HG03521 (cell line): ENCODE measurements around the gene DUSP14.

Experiments used
- ATAC-seq: cut with Tn5 transposase; IDR thresholded peaks from one replicate; pipeline ENCODE4 v1.9.1; 2021; ENCODE audit warnings: mild to moderate bottlenecking, moderate library complexity; ENCODE audit not compliant: unreplicated experiment

The DUSP14 gene

DNA sequence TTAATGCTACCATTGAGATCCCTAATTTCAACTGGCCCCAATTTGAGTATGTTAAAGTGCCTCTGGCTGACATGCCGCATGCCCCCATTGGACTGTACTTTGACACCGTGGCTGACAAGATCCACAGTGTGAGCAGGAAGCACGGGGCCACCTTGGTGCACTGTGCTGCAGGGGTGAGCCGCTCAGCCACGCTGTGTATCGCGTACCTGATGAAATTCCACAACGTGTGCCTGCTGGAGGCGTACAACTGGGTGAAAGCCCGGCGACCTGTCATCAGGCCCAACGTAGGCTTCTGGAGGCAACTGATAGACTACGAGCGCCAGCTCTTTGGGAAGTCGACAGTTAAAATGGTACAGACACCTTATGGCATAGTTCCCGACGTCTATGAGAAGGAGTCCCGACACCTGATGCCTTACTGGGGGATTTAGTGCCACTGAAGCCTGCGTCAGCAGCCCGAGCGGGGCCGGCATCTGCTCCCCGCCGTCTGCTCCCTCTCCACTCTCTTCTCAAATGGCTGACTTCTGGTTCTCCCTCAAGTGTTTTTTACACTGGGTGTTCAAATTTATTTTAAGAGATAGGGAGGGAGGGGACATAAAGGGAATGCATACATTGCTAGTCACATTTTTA is 22.9 kb downstream of the DUSP14 start:
- ATAC-seq: no peak

DNA sequence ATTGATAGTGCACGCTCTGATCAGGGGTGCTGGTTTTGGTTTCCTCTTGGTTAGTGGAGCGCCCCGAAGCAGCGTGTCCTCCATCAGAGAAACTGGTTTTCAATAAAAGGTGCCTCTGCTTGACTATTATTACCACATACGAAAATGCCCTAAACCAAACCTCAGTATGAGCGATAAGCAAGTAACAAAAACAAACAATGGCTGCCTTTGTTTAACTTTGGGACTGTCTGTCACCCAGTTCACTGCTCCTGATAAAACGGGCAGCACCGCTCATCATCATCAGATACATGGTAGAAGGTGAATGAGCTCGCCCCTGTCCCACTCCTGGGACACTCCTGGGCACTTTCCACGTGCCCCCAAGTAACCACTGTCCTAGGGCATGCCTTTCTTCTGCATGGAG is 24.0 kb downstream of the DUSP14 start:
- ATAC-seq: no peak

DNA sequence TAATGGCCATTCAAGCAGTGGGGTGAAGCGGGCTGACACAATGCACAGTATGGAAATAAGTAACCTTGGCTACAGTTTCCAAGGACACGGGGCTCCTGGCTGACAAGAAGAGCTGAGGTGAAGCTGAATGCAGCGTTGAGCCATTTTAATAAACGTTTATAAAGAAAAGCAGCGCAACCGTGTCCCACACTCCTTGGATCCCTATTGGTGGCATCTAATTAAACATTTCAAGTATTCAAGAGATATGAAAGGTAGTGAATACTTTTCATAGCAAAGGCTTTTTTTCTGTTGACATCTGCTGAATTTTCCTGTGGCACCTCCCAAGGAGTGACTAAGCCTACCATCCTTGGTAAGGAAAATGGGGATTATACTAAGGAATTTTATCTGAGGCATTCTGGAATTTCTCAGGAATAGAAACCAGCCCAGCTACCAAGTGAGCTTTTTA is 26.5 kb downstream of the DUSP14 start:
- ATAC-seq: no peak

DNA sequence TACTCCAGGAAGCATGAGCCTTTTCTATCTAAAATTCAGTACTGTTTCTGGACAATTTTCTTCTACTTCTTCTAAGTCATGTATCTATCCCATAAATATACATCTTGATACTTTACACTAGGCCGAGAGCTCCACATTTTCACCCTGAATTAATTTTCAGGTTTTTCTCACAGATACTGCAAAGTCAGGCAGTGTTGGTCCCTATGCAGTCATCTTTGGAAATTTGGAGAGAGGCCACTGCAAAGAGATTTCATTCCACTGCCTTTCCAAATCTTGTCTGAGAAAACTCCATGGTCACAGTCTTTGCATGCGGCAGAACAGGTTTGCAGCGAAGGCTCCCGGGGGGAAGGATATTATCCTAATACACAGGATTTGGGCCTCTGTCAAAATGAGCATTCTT is 28.2 kb downstream of the DUSP14 start:
- no peak for ATAC-seq

DNA sequence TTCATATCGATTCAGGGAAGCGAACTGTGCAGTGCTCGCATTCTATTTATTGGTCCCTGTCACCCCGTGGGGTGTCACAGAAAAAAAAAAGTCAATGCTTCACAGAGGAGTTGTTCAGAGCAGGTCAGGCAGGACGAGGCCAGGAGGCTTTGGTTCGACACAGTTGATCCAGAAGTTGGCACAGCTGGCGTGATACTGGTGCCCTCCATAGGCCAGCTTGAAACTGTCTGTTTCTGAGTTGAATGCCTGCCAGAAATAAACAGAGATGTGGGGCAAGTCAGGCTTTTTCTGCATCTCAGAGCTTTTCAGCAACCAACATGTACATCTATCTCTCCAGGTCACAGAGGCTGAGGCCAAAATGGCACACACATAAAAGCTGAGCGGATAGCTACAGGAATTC is 29.1 kb downstream of the DUSP14 start:
- ATAC-seq: no peak

DNA sequence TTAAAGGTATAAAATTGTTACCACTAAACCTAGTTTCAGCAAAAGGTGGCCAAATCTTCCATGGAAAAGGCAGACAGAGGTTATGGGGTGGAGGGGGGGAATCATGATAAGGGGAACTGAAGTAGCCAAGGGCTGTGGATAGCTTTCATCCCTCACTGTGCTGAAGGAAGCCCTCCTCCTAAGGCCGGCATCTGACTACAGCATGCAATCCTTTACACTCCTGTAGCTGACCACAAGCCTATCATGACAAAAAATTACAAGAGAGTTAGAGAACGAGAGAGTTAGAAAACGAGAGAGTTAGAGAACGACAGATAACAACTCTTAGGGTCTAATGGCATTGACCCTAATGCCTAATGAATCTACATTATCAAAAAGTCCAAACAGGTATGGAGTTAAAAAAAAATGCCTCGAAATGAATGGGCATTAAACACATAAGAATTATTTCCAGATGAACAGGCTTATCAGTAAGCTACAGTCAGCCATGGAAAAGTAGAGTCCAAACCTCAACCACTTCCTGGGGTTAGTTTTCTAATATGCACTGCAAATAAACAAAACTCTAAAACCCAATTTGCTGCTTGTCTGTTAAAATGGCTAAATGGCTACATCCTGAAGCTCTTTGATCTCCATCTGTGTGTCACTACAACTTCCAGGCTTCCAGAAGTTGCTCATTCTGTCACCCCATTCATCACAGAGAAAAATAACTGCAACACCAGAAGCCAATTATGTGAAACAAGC is 29.7 kb downstream of the DUSP14 start:
- no peak for ATAC-seq

DNA sequence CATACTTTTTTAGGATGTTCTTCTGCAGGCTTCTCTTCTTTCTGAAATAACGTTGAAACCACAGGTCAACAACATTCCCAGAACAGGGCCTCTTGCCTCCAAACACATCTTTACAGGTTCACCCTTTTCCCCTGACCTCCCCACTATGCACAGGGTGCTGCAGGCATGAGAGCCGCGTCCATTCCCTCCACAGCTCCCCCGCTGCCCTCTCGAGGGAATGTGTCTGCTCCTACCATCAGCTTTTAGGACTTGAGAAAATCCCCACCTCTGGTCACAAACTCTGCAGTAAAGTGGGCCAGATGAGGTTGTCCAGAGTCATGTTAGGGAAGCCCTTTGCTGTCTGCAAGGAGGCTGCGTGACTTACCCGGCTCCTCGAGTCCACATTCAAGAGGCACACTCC is 30.5 kb downstream of the DUSP14 start:
- no peak for ATAC-seq

DNA sequence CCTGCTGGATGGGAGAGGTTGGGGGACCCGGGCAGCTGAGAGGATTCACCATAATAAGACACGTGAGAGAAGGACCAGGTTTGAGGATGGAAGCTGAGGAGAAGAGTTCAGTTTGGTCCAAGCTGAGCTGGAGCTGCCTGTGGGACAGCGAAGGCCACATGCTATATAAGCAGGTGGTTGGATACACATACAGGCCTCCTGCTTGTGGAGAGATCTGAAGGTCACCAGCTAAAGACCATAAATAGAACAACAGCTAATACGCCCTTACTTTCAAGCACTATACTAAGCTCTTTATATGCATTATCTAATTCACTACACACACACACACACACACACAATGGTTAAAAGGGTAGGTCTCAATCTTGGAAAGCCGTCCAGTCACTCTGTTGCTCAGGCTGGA is 32.1 kb downstream of the DUSP14 start:
- ATAC-seq: no peak

DNA sequence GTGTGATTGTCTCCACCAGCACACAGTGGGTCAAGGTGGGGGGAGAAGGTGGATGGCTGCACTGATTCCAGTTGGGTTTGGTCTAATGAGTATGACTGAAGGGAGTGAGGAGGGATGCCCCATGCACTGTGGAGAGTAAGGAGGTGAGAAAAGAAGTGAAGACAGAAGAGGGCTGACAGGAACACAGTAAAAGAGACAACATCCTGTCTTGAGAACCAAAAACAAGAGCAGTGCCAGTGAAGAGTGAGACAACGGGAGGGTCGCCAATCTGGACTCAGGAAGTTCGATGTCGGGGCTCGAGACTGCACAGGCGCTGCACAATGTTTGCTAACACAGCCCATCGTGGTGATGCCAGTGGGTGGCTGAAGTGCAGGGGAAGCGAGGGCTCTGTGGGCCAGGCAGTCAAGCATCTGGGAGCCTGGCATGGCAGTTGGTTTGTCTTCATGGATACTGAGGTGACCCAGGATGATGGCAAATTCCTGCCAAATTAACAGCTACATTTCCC is 34.1 kb downstream of the DUSP14 start:
- ATAC-seq: no peak

DNA sequence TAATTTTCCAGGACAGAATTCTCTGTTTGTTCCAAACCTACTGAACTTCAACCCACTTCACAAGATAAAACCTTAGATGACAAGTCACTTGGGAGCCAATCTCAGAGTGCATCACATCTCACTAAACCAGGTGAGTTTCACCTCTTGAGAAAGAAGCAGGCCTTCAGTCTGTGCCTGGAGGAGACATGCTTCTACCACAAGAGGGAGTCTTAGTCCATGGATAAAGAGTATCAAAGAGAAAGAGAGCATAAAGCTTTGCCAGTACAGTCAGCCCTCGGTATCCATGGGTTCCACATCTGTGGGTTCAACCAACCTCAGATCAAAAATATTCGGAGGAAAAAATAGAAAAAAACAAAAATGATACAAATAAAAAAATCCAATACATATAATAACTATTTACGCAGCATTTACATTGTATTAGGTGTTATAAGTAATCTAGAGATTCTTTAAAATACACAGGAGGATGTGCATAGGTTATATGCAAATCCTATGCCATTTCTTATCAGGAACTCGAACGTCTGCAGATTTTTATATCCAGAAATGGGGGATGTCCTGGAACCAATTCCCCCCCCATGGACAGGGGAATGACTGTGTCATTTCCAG is 37.7 kb downstream of the DUSP14 start:
- ATAC-seq: no peak

DNA sequence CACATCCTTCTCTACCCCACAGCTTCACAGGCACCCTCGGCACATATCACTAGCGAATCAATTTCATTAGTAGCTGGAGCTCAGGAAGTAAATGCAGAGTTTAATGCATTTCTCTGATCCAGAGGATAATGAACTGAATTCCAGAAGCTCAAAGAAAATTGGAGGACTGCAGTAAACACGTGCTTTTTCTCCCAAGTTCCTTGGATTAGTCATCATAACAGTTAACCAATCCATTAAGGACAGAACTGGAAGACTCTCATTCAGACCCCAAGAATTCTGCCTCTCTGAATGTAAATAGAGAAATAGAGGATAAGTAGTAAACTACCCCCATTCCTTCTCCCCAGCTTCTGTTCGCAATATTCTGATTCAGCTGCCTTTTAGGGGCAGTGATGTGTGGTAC is 40.7 kb downstream of the DUSP14 start:
- ATAC-seq: no peak

DNA sequence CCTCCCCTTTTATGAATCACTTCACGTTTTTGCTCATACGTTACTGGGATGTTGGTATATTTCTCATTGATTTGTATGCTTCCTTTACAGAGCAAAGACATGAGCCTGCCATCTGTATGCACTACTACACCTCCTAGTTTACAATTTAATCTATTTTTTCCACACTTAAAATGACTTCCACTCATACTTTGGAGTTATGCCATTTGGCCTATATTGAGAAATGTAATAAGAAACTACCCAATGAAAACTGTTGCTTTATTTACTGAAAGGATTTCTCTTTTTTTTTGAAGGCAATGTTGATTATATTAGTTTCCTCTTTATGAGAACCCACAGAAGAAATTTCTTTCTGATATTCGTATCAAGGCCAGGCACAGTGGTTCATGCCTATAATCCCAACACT is 43.1 kb downstream of the DUSP14 start:
- no peak for ATAC-seq

DNA sequence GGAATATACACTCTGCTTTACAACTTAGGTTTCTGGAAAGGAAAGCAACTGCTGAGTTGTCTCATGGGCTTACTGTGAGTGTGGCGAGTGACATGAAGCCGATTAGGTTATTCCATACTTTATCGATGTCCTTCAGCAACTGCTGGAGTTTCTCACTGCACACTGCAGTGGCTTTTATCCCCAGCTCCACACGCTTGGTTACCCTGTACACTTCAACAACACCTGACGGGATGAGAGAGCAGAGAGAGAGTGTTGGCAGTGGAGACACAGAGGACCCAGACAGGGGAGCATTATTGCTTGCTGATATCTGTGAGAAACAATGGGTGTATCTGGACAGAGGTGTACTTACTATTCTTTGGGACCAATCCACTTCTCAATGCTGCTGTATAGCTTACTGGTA is 46.2 kb downstream of the DUSP14 start:
- ATAC-seq: no peak

DNA sequence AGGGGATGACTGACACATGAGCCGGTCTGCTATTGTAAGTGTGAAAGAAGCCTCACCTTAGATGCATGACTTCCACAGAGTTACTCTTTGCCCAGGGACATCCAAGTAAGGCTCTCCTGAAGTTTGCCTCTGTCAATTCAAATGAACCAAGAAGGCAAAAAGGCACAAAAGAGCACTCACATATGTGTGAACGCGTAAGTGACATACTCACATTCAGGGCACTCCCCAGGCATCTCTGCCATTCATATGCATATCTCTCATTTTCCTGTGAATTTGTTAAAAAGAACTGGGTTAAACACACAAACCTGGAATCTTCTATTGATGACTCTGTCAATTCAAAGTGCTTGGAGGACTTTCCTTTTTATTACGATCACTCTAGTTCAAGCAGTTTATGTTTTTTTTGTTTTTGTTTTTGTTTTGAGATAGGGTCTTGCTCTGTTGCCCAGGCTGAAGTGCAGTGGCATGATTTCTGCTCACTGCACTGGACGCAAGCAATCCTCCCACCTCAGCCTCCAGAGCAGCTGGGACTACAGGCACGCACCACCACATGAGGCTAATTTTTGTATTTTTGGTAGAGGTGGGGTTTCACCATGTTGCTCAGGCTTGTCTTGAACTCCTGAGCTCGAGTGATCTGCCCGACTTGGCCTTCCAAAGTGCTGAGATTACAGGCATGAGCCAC is 49.4 kb downstream of the DUSP14 start:
- no peak for ATAC-seq

DNA sequence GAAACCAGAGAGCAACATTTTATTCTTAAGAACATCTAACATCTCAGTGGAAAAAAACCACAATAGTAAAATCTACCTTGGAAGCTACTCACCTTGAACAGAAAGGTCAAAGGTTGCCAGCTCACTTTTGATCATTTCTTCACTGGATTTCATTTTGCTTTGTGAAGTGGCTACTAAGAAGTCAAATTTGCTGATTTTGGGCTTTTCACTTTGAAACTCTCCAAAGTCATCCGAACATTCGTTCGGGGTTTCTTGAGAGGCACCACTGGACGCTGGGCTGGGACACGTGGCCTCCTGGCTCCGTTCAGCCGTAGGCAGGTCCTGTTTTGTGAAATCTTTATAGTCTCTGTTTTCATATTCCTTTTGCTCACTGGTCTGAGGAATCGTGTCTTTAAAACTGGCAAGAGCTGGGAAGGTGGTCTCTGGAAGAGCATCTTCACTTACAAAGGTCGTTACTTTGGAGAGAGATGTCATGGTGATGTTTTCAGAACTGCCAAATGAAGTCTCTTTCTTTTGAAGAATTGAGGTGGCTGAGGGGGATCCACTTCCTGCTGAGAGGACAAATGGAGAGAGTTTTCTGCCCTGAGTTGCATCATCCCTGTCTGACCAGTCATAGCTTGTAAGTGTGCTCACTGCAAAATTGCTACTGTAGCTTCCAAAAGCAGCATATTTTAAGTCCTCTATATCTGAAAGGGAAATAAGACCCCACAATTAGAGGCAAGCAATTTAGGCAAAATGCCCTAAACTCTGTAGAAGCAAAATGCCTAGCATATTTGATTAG is 52.4 kb downstream of the DUSP14 start:
- no peak for ATAC-seq

DNA sequence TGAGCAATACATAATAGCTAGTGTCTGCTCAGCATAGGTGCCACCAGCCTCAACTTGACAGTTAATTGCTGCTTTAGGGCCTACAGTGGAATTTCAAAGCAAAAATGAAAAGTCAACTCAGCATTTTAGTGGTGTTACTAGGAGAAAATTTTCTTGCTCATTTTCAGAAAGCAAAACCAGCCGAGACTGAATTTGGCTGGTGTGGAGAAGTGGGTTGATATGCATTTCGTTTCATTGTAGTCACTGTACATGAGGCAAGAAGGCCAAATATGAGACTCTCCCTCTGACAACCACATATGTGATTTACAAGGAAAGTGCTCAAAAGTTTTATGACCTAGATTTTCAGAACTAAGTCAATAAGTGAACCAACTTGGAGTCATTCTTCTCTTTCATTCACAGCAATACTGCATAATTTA is 54.0 kb downstream of the DUSP14 start:
- no peak for ATAC-seq

DNA sequence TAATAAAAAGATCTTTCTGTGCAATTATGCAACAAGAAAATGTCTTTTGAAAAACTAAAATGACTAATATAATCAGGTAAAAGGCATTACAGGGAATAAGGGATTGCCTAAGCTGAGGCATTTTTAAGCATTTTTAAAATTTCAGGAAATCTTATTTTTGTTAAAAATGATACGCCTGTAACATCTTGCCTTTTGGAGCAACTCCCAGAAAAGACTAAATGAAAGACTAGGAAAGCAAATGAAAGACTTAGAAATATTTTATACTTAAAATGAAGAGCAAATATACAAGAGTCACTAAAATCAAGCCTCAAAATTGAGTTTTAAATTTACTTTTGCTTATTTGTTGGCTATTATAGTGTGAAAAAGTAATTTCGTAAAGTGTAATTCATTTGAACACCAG is 55.8 kb downstream of the DUSP14 start:
- no peak for ATAC-seq

DNA sequence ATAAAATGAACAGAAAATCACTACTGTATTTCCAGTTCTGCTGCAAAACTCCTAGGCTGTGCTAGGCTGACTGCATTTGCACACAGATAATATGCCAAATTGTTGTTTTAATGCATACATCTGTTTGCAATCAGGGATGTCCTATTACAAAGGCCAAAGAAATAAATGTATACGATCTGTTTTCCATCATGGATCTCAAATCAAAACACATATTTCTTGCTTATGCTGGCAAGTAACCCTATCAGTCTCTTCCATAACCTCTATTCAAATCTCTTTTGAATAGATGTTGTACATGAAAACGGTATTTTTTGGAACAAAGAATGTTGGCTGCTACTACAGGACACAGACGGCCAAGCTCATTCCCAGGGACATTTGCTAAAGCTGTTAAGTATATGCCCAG is 56.6 kb downstream of the DUSP14 start:
- no peak for ATAC-seq

DNA sequence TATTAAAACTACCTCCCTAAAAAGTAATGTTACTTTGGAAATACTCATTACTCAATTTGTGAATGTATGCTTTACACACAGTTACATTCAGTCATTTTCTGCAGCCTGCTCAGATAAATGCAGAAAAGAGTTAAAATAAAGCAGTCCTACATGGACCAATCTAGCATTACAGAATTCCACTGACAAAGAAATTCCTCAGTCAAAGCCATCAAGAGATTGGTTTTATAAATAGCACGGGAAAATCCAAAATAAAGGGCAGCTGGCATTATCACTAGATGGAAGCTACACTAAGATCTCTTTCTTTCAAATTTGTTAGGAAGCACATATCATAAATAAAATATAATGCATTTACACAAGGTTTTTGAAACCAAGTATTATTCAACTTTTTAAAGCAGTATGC is 58.3 kb downstream of the DUSP14 start:
- ATAC-seq: no peak

DNA sequence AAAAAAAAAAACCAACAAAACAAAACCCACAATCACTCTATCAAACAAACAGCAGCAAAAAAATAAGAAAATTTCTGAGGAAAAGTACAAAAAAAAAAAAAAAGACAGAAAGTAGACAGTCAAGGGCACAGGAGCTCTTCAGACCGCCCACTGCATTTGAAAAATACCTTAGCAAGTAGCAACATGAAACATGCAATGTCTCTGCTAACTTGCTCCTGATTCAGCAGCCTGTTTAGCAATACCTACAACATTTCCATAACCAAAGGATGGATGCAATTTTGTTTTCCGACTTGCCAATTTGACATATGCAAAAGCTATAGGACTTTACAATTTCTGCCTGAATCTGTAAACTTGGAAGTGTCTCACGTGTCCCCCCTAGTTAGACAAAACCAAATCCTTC is 62.1 kb downstream of the DUSP14 start:
- ATAC-seq: no peak

DNA sequence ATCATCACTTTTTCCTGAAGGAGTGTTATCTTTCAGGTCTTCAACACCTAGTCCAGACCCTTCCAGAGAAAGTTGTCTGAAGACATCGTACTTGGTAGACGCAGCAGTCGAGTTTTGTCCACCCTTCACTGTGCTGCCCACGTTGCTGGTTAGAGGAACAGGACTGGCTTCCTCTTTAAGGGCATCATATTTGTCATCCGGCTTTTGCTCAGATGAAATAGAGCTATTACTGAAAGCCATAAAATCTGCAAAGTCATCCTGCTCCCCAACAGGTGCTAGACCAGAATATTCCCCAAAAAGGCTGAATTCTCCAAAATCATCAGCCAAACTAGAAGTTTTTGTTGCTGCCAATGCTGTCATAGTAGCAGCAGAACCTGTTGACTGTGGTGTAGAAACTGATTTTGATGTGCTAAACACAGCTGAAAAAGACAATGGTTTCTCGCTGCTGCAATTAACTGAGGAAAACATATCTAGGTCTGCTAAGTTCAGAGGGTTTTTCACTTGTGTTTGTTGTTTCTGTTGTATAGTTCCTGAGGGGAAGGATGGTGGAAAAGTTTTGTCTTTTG is 63.8 kb downstream of the DUSP14 start:
- ATAC-seq: no peak
